Measurements from ENCODE around the gene JRKL. TPM values are rescaled to one million over a fixed set of nuclear protein-coding genes. Genes with fewer than 3 reads are reported as not detected.

JRKL gene
- total RNA-seq, result 1 to 10 TPM; 5.9 to 9.8 TPM

GRCh38 chr11:96389720-96390487 is at the start of gene JRKL, which contains the start of gene CCDC82:
Gene JRKL, plus strand, starts transcription at chr11:96390013. Its CDS starts 637 bp downstream, at chr11:96390650.
Gene CCDC82, minus strand, starts transcription at chr11:96389912. Its CDS starts 5,165 bp downstream, at chr11:96384747.
- peak; percentile 97 for DNase-seq (ENCODE audit: low spot score)
- TF ChIP-seq POLR2A (IDR thresholded peaks at IDR 0.05), result peak; percentile 90
- TF ChIP-seq, protein P1, sequence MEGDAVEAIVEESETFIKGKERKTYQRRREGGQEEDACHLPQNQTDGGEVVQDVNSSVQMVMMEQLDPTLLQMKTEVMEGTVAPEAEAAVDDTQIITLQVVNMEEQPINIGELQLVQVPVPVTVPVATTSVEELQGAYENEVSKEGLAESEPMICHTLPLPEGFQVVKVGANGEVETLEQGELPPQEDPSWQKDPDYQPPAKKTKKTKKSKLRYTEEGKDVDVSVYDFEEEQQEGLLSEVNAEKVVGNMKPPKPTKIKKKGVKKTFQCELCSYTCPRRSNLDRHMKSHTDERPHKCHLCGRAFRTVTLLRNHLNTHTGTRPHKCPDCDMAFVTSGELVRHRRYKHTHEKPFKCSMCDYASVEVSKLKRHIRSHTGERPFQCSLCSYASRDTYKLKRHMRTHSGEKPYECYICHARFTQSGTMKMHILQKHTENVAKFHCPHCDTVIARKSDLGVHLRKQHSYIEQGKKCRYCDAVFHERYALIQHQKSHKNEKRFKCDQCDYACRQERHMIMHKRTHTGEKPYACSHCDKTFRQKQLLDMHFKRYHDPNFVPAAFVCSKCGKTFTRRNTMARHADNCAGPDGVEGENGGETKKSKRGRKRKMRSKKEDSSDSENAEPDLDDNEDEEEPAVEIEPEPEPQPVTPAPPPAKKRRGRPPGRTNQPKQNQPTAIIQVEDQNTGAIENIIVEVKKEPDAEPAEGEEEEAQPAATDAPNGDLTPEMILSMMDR (IDR thresholded peaks at IDR 0.05), result peak in 3 of 4 experiments; percentile 9 to 46 (median 32)
- TF ChIP-seq POLR2AphosphoS5 (IDR thresholded peaks at IDR 0.05), result peak; percentile 97
- Histone ChIP-seq H3K9me3 (no peaks in the 10 kb centered on the region), H3K27me3 (replicated peaks; ENCODE audit: insufficient read depth) (no peaks in the 10 kb centered on the region), H3K27ac (peak within 1 kb of the TSS; percentile 82 to 86), H3K4me3 (peak within 1 kb of the TSS; percentile 79 to 86), H3K36me3 (no peaks in the 10 kb centered on the region), H3K4me1 (replicated peaks) (no peaks in the 10 kb centered on the region)
- intact Hi-C loops (cut with DNase I), result loop anchor here (2.0 to 5.0 kb wide), 4 partner anchors 343 to 603 kb away; partner anchors contain the start of gene FAM76B
- under 1% methylated on average over 49 of the region's 53 CpGs for WGBS

- peaks cover 17% of the 10 kb centered on the region for H3K4me1 ChIP-seq (replicated peaks)
- DNase-seq (ENCODE audit: low spot score), result no peak
- WGBS, result 47% methylated on average over 4 of the region's 4 CpGs
These were observed 49.3 kb upstream of the JRKL start for GRCh38 chr11:96340555-96340885.

GRCh38 chr11:96341211-96342013 is 48.4 kb upstream of the JRKL start:
- H3K27ac ChIP-seq, result peak overlapping the region; percentile 80 to 85
- H3K36me3 ChIP-seq, result no peaks in the 10 kb centered on the region
- 17% methylated on average over 22 of the region's 26 CpGs for WGBS
- intact Hi-C loops (cut with DNase I), result loop anchor here (2.0 to 5.0 kb wide), 4 partner anchors 114 to 494 kb away; no protein-coding TSS in a partner anchor
- TF ChIP-seq POLR2AphosphoS5 (IDR thresholded peaks at IDR 0.05) (peak; percentile 36), POLR2A (IDR thresholded peaks at IDR 0.05) (no peak)
- TF ChIP-seq, protein P1 (IDR thresholded peaks at IDR 0.05), result peak in 3 of 4 experiments; percentile 21 to 59 (median 45)
- peak overlapping the region; percentile 60 to 62 for H3K4me3 ChIP-seq
- peaks cover 17% of the 10 kb centered on the region for H3K4me1 ChIP-seq (replicated peaks)
- H3K27me3 ChIP-seq (replicated peaks; ENCODE audit: insufficient read depth), result no peaks in the 10 kb centered on the region
- peak; percentile 49 for DNase-seq (ENCODE audit: low spot score)
- H3K9me3 ChIP-seq, result no peaks in the 10 kb centered on the region

More at GRCh38 chr11:96340555-96340885, 49.3 kb upstream of the JRKL start:
- peak overlapping the region; percentile 60 to 62 for H3K4me3 ChIP-seq
- H3K27me3 ChIP-seq (replicated peaks; ENCODE audit: insufficient read depth), result no peaks in the 10 kb centered on the region
- intact Hi-C loops (cut with DNase I), result loop anchor here (5.0 kb wide), 3 partner anchors 113 to 493 kb away; no protein-coding TSS in a partner anchor
- no peaks in the 10 kb centered on the region for H3K36me3 ChIP-seq
- TF ChIP-seq, protein P1 (IDR thresholded peaks at IDR 0.05), result no peak
- no peak for TF ChIP-seq POLR2A (IDR thresholded peaks at IDR 0.05)
- peak; percentile 6 for TF ChIP-seq POLR2AphosphoS5 (IDR thresholded peaks at IDR 0.05)
- H3K9me3 ChIP-seq, result no peaks in the 10 kb centered on the region
- peak overlapping the region; percentile 80 to 85 for H3K27ac ChIP-seq

GRCh38 chr11:96342014-96342960 is 47.5 kb upstream of the JRKL start:
- peak overlapping the region; percentile 60 to 62 for H3K4me3 ChIP-seq
- no peaks in the 10 kb centered on the region for H3K9me3 ChIP-seq
- no peak for DNase-seq (ENCODE audit: low spot score)
- TF ChIP-seq POLR2AphosphoS5 (IDR thresholded peaks at IDR 0.05), result no peak
- TF ChIP-seq, protein P1 (IDR thresholded peaks at IDR 0.05), result no peak
- TF ChIP-seq POLR2A (IDR thresholded peaks at IDR 0.05), result no peak
- H3K27ac ChIP-seq, result peak overlapping the region; percentile 80 to 85
- peaks cover 17% of the 10 kb centered on the region for H3K4me1 ChIP-seq (replicated peaks)
- intact Hi-C loops (cut with DNase I), result loop anchor here (2.0 to 5.0 kb wide), 4 partner anchors 115 to 495 kb away; no protein-coding TSS in a partner anchor
- no peaks in the 10 kb centered on the region for H3K27me3 ChIP-seq (replicated peaks; ENCODE audit: insufficient read depth)
- WGBS, result under 1% methylated on average over 13 of the region's 13 CpGs
- no peaks in the 10 kb centered on the region for H3K36me3 ChIP-seq
